ENCODE data around the gene FAM240B. TPM values are rescaled to one million over a fixed set of nuclear protein-coding genes. Genes with fewer than 3 reads are reported as not detected.

FAM240B gene
- total and polyA plus RNA-seq, 2 of the 8 experiments (the other 6 are each of a cell fraction or from before 2014, with no cell fraction given), result not detected

GRCh38 chr9:38761999-38762398, 42.1 kb upstream of the FAM240B start:
- Histone ChIP-seq H4K91ac (replicated peaks; ENCODE audit: insufficient read length, low read length) (no peak overlapping the region), H3K4me2 (ENCODE audit: insufficient read depth in 1 of 2, low read depth in 2 of 2, low read length in 2 of 2) (peak overlapping the region in 1 of 2 experiments; percentile 83; a peak in 1 of 4 replicates), H2BK15ac (ENCODE audit: low read length) (no peak overlapping the region), H2AK5ac (ENCODE audit: low read depth, low read length) (no peak overlapping the region), H3K27ac (ENCODE audit: low read depth, low read length) (no peak overlapping the region), H3K4me1 (replicated peaks in 1 of 4; ENCODE audit: control insufficient read depth in 3 of 4, insufficient read depth in 4 of 4, low read length in 3 of 4) (peaks cover 0 to 9% (median 3%) of the 10 kb centered on the region in 4 experiments; a peak in 3 of 7 replicates), H2AFZ (ENCODE audit: low read length) (no peak overlapping the region), H3K23me2 (ENCODE audit: low read depth, low read length) (no peaks in the 10 kb centered on the region), H3K4me3 (ENCODE audit: extremely low read depth in 1 of 4, insufficient read depth in 2 of 4, low read depth in 3 of 4, low read length in 4 of 4) (no peak overlapping the region), H3K27me3 (replicated peaks in 1 of 4; ENCODE audit: control insufficient read depth in 3 of 4, extremely low read depth in 1 of 4, insufficient read depth in 3 of 4, low read length in 3 of 4) (no peaks in the 10 kb centered on the region), H4K5ac (ENCODE audit: insufficient read length, low read depth, low read length) (no peak overlapping the region), H4K8ac (ENCODE audit: extremely low read depth, insufficient read depth, low read length) (no peak overlapping the region), H3K36me3 (ENCODE audit: control insufficient read depth in 2 of 4, insufficient read depth in 4 of 4, low read length in 3 of 4) (no peaks in the 10 kb centered on the region), H3K79me1 (ENCODE audit: low read depth, low read length) (no peaks in the 10 kb centered on the region), H2BK120ac (replicated peaks; ENCODE audit: low read depth, low read length) (no peak overlapping the region), H3K9me3 (ENCODE audit: insufficient read depth in 2 of 2, low read depth in 1 of 2, low read length in 1 of 2) (no peaks in the 10 kb centered on the region), H4K20me1 (replicated peaks in 1 of 2; ENCODE audit: control insufficient read depth in 1 of 2, insufficient read depth in 2 of 2, low read length in 2 of 2) (no peaks in the 10 kb centered on the region), H3K56ac (replicated peaks; ENCODE audit: insufficient read length, low read depth, low read length) (no peak overlapping the region), H2BK20ac (ENCODE audit: low read length) (no peak overlapping the region), H2BK5ac (ENCODE audit: low read depth, low read length) (no peak overlapping the region; the same call in 1 of the 2 replicates), H3K18ac (ENCODE audit: extremely low read depth, low read length) (no peak overlapping the region), H2BK12ac (ENCODE audit: low read depth, low read length) (no peak overlapping the region), H3K23ac (ENCODE audit: insufficient read length) (no peak overlapping the region), H3K4ac (replicated peaks; ENCODE audit: insufficient read length, low read depth, low read length) (no peak overlapping the region), H3K9ac (replicated peaks in 1 of 4; ENCODE audit: extremely low read depth in 1 of 4, low read depth in 3 of 4, low read length in 3 of 4) (no peak overlapping the region), H3K14ac (ENCODE audit: insufficient read length) (no peak overlapping the region), H3K79me2 (ENCODE audit: control insufficient read depth in 1 of 2, insufficient read depth in 2 of 2, low read length in 2 of 2) (no peaks in the 10 kb centered on the region)
- DNase-seq (ENCODE audit: low read depth in 1 of 2, low spot score in 2 of 2), result no peak
- ChIA-PET CTCF (ENCODE audit: partially characterized antibody) (interaction anchor here (0.7 to 1.6 kb wide), 2 partner anchors 56 to 119 kb away, joined by 3 to 4 read pairs; no protein-coding TSS in a partner anchor), POLR2A (ENCODE audit: partially characterized antibody) (no interaction called here)
- FAIRE-seq, result no peak
- WGBS, 2 experiments (ENCODE audit: extremely low coverage in 1 of 2, insufficient coverage in 1 of 2, insufficient read length in 1 of 2, insufficient replicate concordance in 2 of 2, low coverage in 1 of 2, low lambda C conversion rate in 2 of 2, missing lambda C conversion rate in 1 of 2), result 66% methylated on average over 8 of the region's 8 CpGs; no CpG with 5 or more reads in 1 of the 2 experiments
- TF ChIP-seq E2F6 (IDR thresholded peaks at IDR 0.05) (no peak), CBX8 (IDR thresholded peaks at IDR 0.05; ENCODE audit: borderline replicate concordance, low read depth, low read length) (no peak), SRF (IDR thresholded peaks at IDR 0.05; ENCODE audit: low read depth, low read length) (no peak), BCL11A (IDR thresholded peaks at IDR 0.05; ENCODE audit: low read depth in 2 of 2, low read length in 2 of 2) (no peak), MAFK (IDR thresholded peaks at IDR 0.05; ENCODE audit: low read depth, low read length) (no peak), KDM4A (IDR thresholded peaks at IDR 0.05; ENCODE audit: low read depth, low read length, severe bottlenecking) (no peak), RXRA (IDR thresholded peaks at IDR 0.05; ENCODE audit: insufficient read depth, low read depth, low read length) (no peak)

Measured in H1 (cell line).